NCI-H748 (cell line): Measurements from ENCODE around the gene CARS1.

Experiments
- DNase-seq: peaks from one replicate; lab custom pipeline; 2025; ENCODE audit not compliant: unreplicated experiment; lab: John Stamatoyannopoulos, UW

CARS1 gene

DNA sequence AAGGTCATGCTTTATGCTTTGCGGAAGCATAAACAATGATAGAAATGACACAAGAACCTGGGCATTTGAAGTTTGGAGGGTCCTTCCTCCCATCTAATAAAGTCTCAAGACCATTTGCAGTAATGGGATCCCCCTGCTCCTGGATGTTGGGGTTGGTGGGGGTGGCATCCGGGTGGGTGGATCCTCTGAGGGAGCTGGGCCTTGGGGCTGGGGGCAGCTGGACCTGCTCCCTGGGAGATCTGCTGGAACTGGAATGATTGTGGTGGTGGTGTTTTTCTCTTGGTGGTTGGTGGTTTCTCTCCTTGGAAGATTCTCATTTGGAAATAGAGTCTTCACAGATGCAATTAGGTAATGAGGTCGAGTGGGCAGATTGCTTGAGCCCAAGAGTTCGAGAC, 62.9 kb downstream of the CARS1 start:
- DNase-seq = no peak

DNA sequence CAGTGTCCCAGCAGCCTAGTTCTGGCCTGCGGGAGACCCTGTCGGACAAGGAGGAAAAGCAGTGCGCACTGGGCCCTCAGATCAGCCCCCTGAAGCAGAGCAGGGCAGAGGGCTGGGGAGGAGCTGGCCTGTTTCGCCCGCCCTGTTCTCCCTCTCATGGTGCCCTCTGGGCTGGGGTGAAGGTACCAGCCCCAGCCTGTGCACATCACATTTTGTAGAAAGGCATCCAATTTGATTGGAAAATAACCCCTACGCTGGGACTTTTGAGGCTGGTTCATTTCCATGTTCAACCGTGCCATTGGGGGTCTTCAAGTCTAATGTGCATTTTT, 64.3 kb downstream of the CARS1 start:
- DNase-seq = no peak

DNA sequence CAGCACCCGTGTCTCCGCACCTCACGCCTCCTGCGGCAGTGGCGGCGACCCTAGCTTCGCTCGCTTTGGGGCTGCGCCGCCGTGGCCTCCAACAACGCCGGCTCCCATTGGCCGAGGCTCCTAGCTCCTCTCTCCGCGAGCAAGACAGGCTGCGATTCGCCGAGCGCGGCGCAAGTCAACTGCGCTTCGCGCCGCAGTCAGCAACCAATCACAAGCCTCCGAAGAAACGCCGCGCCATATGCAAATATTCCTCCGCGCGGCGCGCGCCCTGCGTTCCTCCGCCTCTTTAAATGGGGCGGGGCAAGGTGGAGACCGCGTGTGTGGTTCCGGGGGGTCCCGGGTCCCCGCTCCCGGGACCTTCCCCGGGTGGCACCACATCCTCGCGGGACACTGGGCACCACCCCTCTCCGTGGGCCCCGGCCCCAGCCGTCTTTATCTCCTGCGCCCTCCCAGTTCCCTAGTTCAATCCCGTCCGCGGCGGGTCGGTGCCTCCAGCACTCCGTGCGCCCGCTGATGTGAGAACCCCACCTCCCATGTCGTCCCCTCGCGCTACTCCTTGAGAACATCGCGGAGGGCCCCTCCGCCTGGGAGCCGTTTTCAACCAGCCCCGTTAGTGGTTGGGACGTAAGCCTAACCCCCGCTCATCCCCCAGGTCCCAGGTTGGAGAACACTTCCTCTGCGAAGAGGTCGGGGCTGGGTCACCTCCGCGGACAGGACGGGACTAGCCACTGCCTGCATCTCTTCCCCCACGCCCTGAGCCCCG, 64.8 kb downstream of the CARS1 start, which contains the start of gene NAP1L4:
Gene NAP1L4, minus strand, starts transcription at position 96 of the 763 bp plus-strand sequence. CDS start 13,109 bp downstream, outside the sequence.
- peak; percentile 99 for DNase-seq

DNA sequence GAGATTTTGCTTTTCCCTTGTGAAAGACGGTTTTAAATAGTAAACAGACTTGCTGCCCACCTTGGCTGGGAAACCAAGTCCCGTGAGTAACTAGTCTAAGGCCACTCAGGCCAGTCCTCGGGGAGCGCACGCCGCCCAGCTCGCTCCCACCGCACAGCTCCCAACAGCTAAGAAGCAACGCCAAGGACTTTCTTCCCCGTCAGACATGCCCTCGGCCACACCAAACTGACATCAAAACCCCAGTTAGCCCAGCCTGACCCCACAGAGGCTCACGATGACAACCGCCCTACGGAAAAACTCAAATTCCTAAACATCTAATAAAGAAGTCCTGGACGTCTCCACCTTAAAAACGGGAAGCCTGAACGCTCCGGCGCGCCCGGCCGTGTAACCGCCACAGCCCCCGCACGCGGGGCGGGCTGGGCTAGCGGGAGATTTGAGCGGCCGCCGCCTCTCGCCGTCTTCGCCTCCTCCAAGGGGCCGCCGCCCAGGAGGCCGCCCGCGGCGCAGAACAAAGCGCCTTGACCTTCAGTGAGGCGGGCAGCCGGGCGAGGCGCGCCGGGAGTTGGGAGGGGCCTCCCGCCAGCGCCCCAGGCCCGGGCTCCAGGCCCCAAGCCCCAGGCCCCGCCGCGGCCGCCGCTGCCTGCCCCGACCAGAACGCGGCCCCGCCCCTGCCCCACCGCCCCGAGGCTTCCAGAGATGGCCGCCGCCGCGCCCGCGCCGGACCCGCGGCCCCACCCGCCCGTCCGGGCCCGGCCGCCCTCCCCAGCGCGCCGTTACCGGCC, 65.6 kb downstream of the CARS1 start:
- DNase-seq = peak; percentile 77

DNA sequence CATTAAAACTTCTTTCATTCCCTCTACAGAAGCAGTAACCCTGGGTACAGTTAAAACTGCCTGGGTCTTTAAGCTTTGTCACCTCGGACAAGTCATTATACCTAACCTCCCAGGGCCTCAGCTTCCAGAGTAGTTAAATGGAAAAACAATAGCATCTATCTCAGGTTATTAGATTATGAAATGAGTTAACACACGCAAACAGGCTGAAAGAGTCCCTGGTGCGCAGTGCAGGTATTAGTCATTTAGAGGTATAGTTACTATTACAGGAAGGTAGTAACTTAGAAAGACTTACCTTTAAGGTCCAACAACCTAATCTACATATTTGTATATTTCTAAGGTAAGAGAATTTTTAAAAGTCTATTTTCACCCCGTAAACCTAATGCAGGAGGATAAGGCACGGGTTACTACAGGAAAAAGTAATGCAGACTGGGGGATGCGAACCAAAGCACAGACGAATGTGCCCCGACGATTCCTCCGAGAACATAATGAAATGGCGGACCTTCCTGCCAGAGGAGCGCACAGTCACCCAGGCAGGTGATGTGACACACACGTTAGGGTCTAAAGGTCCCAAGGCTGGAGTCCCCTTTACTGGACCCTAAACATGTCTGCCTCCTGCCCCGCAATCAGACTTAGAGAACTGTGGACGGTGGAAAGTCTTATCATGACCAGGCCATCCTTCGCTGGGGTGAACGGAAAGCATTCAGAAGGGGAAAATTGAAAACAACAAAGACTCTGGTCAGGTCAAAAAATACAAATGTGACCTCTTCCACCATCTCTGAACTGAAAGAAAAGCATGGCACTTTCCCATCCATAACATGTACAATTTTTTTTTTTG, 66.4 kb downstream of the CARS1 start:
- peak; percentile 27 for DNase-seq

DNA sequence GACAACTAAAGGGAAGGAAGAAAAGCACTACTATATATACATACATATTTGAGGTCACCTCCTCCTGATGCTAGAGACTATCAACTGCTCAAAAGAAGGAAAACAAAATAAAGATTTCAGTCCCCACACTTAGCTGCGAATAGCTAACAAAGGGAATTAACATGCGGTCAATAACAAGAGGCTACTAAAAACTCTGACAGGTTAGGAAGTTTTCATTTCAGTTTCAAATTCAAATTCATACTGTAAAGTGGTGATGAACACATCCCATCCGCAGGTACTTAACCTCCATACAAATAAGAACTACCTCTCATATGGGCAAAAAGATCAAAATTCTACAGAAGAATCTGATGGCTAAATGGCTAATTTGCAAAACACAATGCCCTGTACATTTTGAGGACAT, 67.7 kb downstream of the CARS1 start:
- DNase-seq = no peak

DNA sequence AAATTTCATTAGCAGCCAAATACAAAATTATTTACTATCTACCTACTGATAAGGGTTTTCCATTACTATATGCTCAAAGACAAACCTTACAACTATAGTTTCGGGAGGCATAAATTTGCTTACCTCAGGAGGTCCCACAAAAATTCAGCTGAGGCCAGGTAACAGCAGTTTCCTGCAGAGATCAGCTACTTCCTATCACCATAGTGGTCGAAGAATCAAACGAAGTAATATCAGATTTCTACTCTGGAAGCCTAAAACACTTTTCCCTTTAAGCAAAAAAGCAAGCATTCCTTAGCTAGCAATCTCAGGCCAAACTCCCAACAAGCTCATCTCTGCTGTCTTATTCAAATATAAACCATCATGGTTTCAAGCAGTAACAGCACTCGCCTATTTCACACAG, 68.2 kb downstream of the CARS1 start:
- no peak for DNase-seq

DNA sequence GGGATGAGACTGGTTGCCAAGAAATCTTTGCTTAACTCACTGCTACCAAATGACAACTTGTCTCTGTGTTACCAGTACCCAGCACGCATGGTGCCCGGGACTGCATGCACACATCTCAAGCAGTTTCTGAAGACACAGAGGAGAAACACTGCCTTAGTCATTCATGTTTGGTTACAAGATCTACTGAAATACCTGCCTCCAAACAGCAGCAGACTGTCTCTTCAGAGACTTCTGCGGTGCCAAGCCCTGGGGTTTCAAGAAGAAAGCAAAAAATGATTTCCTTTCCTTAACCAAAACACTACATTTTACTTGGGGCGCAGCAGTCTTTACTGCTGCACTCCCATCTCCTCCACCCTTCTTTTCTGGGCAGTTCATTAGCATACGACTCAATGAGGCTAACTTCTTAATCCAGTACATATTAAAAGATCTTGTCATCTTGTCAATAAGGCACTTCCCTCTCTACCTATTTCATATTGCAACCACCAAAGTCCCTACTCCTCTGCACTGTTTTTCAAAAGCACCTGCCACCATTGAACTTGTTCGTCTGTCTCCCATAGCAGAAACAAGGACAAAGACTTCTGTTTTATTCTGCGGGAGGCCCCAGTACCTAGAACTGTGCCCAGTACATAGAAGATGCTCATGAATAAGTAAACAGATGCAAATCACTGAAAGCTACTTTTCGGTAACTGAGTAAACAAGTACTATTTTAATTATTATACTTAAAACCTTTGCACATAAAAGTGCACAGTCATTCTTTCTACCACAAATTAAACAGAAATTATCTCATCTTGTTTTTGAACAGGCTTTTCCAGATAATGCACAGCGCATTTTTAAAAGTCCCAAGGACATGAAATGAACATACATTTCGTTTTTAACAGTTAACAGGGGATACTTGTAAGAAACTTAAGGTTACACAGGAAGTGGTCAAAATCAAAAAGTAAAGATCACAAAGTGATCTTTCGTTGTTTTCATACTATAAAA, 69.1 kb downstream of the CARS1 start:
- no peak for DNase-seq

DNA sequence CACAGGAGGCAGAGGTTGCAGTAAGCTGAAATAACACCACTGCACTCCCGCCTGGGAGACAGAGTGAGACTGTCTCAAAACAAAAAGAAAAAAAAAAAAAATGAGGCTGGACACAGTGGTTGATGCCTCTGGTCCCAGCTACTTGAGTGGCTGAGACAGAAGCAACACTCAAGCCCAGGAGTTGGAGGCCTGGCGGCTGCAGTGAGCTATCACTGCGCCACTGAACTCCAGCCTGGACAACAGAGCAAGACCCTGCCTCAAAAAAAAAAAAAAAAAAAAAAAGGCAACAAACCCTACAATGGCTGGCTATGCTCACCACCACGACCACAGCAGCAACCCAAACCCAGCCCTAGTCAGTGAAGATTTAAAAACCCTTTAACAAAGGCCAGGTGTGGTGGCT, 73.3 kb downstream of the CARS1 start:
- no peak for DNase-seq

DNA sequence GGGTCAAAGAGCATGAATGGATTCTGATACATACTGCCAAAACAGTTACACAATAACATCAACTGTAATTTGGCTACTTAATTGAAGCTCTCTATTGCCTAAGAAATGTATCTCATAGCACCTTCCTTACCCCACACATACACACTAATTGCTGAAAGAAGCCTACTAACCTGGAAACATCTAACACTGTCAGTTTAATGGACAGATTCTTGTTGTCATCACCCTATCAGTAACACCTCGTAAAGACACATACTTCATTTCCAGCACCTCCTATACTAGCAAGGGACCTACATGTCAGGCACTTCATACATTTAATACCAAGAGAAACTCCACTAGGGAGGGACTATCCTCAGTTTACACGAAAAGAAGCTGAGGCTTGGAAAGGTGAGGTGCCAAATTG, 75.0 kb downstream of the CARS1 start:
- no peak for DNase-seq

DNA sequence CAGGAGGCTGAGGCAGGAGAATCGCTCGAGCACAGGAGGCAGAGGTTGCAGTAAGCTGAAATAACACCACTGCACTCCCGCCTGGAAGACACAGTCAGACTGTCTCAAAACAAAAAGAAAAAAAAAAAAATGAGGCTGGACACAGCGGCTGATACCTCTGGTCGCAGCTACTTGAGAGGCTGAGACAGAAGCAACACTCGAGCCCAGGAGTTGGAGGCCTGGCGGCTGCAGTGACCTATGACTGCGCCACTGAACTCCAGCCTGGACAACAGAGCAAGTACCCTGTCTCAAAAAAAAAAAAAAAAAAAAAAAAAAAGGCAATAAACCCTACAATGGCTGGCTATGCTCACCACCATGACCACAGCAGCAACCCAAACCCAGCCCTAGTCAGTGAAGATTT, 76.1 kb downstream of the CARS1 start:
- no peak for DNase-seq

DNA sequence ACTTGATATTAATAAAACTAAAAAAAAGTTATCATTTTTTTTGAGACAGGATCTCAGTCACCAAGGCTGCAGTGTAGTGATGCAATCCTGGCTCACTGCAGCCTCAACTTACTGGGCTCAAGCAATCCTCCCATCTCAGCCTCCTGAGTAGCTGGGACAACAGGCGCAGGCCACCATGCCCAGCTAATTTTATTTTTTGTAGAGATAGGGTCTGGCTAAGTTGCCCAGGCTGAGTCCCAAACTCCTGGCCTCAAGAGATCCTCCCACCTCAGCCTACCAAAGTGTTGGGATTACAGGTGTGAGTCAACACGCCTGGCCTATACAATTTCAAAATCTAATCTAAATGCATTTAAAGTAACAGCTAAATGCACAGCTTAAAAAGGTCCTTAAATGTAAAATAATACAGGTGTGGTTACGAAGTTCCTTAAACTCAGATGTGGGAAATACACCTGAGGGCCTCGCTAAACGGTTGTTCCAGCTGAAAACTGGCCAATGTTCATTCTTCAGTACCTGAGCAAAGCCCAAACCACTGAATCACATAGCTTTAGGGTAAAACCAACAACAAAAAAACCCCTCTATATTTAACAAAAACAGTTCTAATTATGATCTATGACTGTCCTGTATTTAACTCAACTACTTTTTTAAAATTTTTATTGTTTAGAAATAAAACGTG, 76.9 kb downstream of the CARS1 start:
- DNase-seq = no peak

DNA sequence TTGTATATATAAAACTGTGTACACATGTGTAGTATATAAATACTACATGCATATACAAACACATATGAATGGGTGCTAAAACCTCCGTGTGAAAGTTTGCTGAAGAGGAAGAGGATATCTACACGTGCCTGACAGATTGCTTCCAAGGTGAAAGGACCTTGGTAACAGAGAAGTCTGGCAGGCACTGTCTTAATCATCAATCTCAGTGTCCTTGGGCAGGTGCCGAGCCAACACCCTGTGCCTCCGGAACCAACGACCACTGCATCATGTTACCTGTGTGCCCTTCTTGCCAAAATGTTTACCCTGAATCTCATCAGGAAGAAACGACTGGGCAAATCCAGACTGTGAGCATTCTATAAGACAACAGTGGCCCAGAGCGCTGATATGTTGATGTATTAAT, 80.1 kb downstream of the CARS1 start:
- no peak for DNase-seq

DNA sequence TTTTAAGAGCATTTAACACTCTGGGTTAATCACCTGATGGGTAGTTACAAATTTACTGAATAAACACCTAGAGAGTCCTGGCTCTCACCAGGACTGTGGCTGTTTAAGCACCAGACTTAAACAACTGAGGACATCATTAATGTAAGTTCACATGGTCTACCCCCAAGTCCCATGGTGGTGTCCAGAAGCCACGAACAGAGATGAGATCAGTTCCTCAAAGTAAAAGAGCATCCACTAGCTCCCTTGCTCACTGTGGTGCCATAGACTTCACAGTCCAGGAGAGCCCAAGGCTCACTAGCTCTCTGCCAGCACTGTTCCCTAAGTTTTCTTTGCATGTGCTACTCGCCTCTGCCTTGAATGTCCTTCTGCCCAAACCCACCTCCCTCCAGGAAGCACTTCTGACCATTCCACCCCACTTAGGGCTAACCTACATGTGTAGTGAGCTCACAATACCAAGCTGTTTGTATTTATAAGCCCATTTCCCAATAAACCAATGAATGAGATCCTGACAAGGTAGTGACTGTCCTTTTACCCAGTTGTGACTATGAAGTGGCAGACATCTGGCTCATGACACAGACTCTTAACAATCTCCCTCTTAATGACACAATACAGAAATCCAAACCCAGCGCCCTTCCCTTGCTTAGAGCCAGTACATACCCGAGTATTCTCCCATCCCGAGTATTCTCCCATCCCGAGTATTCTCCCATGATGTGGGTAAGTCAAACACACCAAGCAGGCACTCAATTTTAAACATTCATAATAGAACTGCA, 80.7 kb downstream of the CARS1 start:
- DNase-seq = no peak

DNA sequence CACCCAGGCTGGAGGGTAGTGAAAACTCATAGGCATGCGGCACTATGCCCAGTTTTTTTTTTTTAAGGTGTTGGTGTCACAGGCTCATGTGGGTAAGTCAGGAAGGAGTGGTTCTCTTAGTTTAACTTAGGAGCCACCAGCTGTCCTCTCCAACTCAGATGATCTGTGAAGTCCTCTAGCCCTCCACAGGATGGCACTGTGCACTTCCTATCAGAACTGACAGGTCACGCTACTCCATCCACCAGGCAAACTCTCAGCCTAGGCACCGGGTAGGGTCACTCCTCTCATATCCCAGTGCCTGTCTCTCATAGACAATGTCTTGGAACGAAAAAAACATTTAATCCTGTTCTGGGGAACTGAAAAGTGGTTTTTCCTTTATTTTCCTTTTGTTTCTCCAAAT, 81.6 kb downstream of the CARS1 start:
- peak; percentile 3 for DNase-seq

DNA sequence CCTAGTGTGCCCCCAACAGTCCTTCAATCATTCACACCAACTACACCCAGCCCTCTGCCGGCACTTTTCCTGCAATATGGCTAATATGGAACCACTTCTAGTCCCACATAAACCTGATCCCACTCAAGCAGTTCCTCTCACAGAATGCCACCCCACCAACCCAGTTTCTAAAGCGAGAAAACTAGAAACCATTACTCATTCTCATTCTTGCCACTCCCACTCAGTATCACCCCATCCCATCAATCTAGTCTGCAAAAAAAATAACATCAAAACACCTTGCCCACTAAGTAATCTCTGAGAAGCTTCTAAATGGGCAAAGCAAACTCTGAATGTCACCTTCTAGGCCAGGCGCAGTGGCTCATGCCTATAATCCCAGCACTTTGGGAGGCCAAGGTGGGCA, 83.0 kb downstream of the CARS1 start:
- DNase-seq = no peak

DNA sequence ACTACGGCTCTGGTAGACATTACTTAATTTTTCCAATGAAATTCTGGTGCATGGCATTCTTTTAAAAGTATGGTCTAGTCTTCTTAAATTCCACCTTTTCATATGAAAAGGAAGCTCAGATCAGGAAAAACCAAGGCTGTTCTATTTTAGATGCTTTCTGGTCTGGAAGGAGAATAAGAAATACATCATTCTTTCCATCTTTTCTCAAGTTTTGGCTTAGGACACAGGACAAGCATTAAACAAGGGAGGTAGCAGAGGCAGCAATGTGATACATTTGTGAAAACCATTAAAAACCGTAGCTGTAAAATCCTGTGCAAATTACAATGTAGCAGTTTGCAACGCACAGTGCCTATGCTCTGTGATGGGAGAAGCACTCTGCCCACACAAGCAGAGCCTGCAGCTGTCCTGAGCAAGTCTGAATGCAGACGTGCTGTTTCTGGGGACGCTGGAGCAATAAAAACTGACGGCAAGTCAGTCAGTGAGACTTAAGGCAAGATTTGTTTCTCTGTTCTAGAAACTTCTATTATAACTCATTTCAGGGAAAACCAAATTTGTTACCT, 88.8 kb downstream of the CARS1 start:
- no peak for DNase-seq

DNA sequence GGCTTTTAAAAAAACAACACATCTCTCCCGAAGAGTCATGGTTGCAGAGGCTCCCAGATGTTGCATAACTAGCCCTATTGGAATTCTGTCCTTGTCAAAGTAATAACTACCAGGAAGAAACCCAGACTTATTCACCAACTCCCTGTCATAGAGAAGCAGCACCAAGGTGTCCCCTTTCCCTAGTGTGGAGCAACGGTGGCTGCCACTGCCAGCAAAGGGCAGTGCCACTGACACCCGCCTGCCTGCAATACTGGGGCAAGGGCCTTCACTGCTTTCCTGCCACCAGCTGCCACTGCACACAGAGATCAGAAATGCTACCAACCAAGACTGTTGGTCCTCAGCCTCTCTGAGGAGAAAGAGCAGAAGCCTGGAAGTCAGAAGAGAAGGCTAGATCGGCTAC, 92.4 kb downstream of the CARS1 start:
- DNase-seq = no peak

DNA sequence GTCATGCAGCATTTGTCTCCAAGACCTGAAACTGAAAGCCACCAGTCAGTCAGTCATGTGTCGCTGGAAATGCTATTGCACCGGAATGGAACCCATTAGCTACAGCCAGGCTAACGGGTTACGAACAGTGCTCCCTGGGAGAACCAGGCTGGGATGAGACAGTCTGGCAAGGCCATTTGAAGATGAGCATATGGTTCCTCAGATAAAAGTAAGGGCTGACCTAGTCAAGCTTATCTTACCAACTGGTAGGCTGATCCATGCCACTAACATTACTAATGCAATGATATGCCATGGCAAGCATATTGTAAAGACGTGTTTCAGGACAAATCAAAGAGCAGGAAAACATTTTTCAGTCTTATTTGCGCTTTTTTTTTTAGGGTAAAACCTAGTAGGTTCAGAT, 93.5 kb downstream of the CARS1 start:
- no peak for DNase-seq
